Measurements from ENCODE around the gene ATXN1. TPM values are rescaled to one million over a fixed set of nuclear protein-coding genes. Genes with fewer than 3 reads are reported as not detected.

ATXN1 gene
- total and polyA plus RNA-seq, 2 of the 13 experiments (the other 11 are each of a cell fraction or from before 2014, with no cell fraction given), result 20.7 to 39.5 TPM

GRCh38 chr6:16544521-16544920 lies 216.7 kb downstream of the ATXN1 start:
- Histone ChIP-seq H3K4me1 (ENCODE audit: insufficient read depth, low read length) (peaks cover 15% of the 10 kb centered on the region), H3K4me2 (ENCODE audit: low read depth, low read length) (no peak overlapping the region), H3K79me2 (ENCODE audit: insufficient read depth, low read length) (no peaks in the 10 kb centered on the region), H3K36me3 (replicated peaks in 1 of 2; ENCODE audit: control insufficient read depth in 1 of 2, insufficient read depth in 2 of 2, low read length in 2 of 2) (peaks cover 8 to 16% of the 10 kb centered on the region in 2 experiments; a peak in 3 of 5 replicates), H3K9me3 (ENCODE audit: low read length) (no peaks in the 10 kb centered on the region), H3K9ac (ENCODE audit: insufficient read depth, low read depth, low read length) (no peak overlapping the region), H3K27me3 (ENCODE audit: control insufficient read depth in 1 of 2, insufficient read depth in 2 of 2, low read length in 2 of 2) (no peaks in the 10 kb centered on the region), H2AFZ (ENCODE audit: low read length) (no peak overlapping the region), H3K4me3 (replicated peaks in 1 of 3; ENCODE audit: insufficient read depth in 1 of 3, low read depth in 2 of 3, low read length in 3 of 3) (no peak overlapping the region), H4K20me1 (ENCODE audit: insufficient read depth, low read length) (no peaks in the 10 kb centered on the region), H3K27ac (ENCODE audit: extremely low read length, insufficient read depth, low read length) (no peak overlapping the region)
- FAIRE-seq (no peak), DNase-seq (ENCODE audit: low spot score) (no peak), ATAC-seq (no peak)
- BruUV-seq (replicated peaks), result no TSS peak
- TF ChIP-seq IKZF5 (CRISPR knock-in tag; IDR thresholded peaks at IDR 0.05) (no peak), NFKBIZ (CRISPR knock-in tag; IDR thresholded peaks at IDR 0.05) (no peak), E2F2 (CRISPR knock-in tag; IDR thresholded peaks at IDR 0.05; ENCODE audit: borderline replicate concordance) (no peak), THYN1 (CRISPR knock-in tag; IDR thresholded peaks at IDR 0.05; ENCODE audit: borderline replicate concordance, low read depth) (no peak), ZBTB8A (CRISPR knock-in tag; IDR thresholded peaks at IDR 0.05; ENCODE audit: borderline replicate concordance, low read depth) (no peak), TFE3 (CRISPR knock-in tag; IDR thresholded peaks at IDR 0.05) (no peak), IRX3 (CRISPR knock-in tag; IDR thresholded peaks at IDR 0.05; ENCODE audit: borderline replicate concordance, low read depth) (no peak), GATA4 (IDR thresholded peaks at IDR 0.05; ENCODE audit: borderline replicate concordance, low read depth) (no peak), SMC3 (IDR thresholded peaks at IDR 0.05; ENCODE audit: low read length) (no peak), ATM (IDR thresholded peaks at IDR 0.05; ENCODE audit: borderline replicate concordance) (no peak), ZNF34 (CRISPR knock-in tag; IDR thresholded peaks at IDR 0.05; ENCODE audit: borderline replicate concordance) (no peak), ZKSCAN5 (CRISPR knock-in tag; IDR thresholded peaks at IDR 0.05) (no peak), TEF (CRISPR knock-in tag; IDR thresholded peaks at IDR 0.05) (no peak), ZBTB3 (CRISPR knock-in tag; IDR thresholded peaks at IDR 0.05; ENCODE audit: borderline replicate concordance, low read depth) (no peak), USF2 (IDR thresholded peaks at IDR 0.05; ENCODE audit: low read depth, low read length) (no peak), USF2 (CRISPR knock-in tag; IDR thresholded peaks at IDR 0.05; ENCODE audit: borderline replicate concordance) (no peak), BRCA1 (CRISPR knock-in tag; IDR thresholded peaks at IDR 0.05) (no peak), TRIM22 (IDR thresholded peaks at IDR 0.05) (no peak)
- ChIA-PET CTCF (ENCODE audit: low intra/inter-chr PET ratio, low total read pairs) (no interaction called here), POLR2A (interaction anchor here (0.6 to 1.8 kb wide), 2 partner anchors 213 to 214 kb away, joined by 3 read pairs; no protein-coding TSS in a partner anchor)
- in situ Hi-C loops (cut with HindIII; ENCODE audit: extremely low pct_ligation_motif_present, low pct_unique_long_range_greater_than_20kb) (no loop called here), intact Hi-C loops (cut with micrococcal nuclease; ENCODE audit: unreplicated experiment) (no loop called here)
- WGBS (ENCODE audit: low lambda C conversion rate), result 97% methylated on average over 7 of the region's 7 CpGs
